Measurements from ENCODE around the gene NES.

NES gene

GRCh38 chr1:156670359-156670758, 6.8 kb downstream of the NES start:
- H2BK5ac ChIP-seq (ENCODE audit: low read depth, low read length, poor library complexity), result no peak overlapping the region
- peaks cover 40% of the 10 kb centered on the region for H3K79me1 ChIP-seq (ENCODE audit: low read length)
- H4K91ac ChIP-seq (ENCODE audit: low read depth, low read length), result peak overlapping the region; percentile 18
- peak overlapping the region; percentile 16 for H3K18ac ChIP-seq (ENCODE audit: low read length)
- H3K27ac ChIP-seq (ENCODE audit: low read depth, low read length), result peak overlapping the region; percentile 93
- H3K27me3 ChIP-seq (ENCODE audit: insufficient read depth, low read length), result no peaks in the 10 kb centered on the region
- peak overlapping the region; percentile 15 for H2AK5ac ChIP-seq (ENCODE audit: low read length)
- peak overlapping the region; percentile 1 for H3K14ac ChIP-seq (ENCODE audit: low read length)
- H3K9me3 ChIP-seq (ENCODE audit: insufficient read depth, low read depth, low read length), result no peaks in the 10 kb centered on the region
- no peak overlapping the region for H2AFZ ChIP-seq (ENCODE audit: insufficient read depth, low read length, poor library complexity)
- H3K4me1 ChIP-seq (ENCODE audit: control insufficient read depth in 1 of 2, insufficient read depth in 2 of 2, low read length in 2 of 2), result peaks cover 60 to 79% of the 10 kb centered on the region in 2 experiments
- no CpG with 5 or more reads among the region's 6 CpGs for WGBS (ENCODE audit: extremely low coverage, insufficient coverage, insufficient read length)
- H3K4me2 ChIP-seq (ENCODE audit: low read length), result no peak overlapping the region
- no peak overlapping the region for H3K23ac ChIP-seq (ENCODE audit: low read length)
- H3K36me3 ChIP-seq (ENCODE audit: control insufficient read depth in 1 of 2, insufficient read depth in 2 of 2, low read length in 2 of 2), result peaks cover 33 to 34% of the 10 kb centered on the region in 2 experiments
- H3K79me2 ChIP-seq (ENCODE audit: control insufficient read depth, insufficient read depth, low read length, poor library complexity), result peaks cover 16% of the 10 kb centered on the region
- H4K8ac ChIP-seq (ENCODE audit: low read depth, low read length), result peak overlapping the region; percentile 5
- no peak overlapping the region for H2BK120ac ChIP-seq (ENCODE audit: insufficient read depth, low read length, poor library complexity)
- no peak for DNase-seq
- H4K12ac ChIP-seq (ENCODE audit: low read depth, low read length), result no peak overlapping the region
- no peak overlapping the region for H3K4ac ChIP-seq (ENCODE audit: low read depth, low read length)
- H3K9ac ChIP-seq (ENCODE audit: low read length), result no peak overlapping the region
- no peak overlapping the region for H2BK12ac ChIP-seq (ENCODE audit: low read length)
- no peak overlapping the region for H3K4me3 ChIP-seq (ENCODE audit: low read depth, low read length)

DNA sequence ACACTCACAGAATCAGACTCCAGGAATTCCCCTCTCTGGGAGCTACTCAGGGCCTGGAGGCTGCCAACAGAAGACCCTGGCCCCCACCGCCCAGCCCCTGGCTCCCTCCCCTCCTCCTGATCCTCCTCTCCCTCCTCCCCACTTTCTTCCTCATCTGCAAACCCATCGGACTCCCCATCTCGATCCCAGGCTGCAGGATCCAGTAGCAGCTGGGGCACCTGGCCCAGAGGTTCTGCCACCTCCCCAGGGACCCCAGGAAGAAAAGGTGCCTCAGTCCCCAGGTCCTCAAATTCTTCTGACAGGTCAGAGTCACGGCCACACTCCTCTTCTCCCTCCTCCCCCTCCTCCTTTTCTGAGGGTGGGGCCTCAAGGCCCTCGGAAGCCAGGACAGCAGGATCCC, 7.4 kb downstream of the NES start:
- Histone ChIP-seq H2BK120ac (ENCODE audit: insufficient read depth, low read length, poor library complexity) (peak overlapping the region; percentile 21), H3K18ac (ENCODE audit: low read length) (no peak overlapping the region), H3K23ac (ENCODE audit: low read length) (no peak overlapping the region), H3K79me1 (ENCODE audit: low read length) (peaks cover 42% of the 10 kb centered on the region), H3K4ac (ENCODE audit: low read depth, low read length) (no peak overlapping the region), H4K91ac (ENCODE audit: low read depth, low read length) (peak overlapping the region; percentile 1), H2AK5ac (ENCODE audit: low read length) (no peak overlapping the region), H3K79me2 (ENCODE audit: control insufficient read depth, insufficient read depth, low read length, poor library complexity) (peaks cover 12% of the 10 kb centered on the region), H3K9me3 (ENCODE audit: insufficient read depth, low read depth, low read length) (no peaks in the 10 kb centered on the region), H4K12ac (ENCODE audit: low read depth, low read length) (no peak overlapping the region), H3K4me1 (ENCODE audit: control insufficient read depth in 1 of 2, insufficient read depth in 2 of 2, low read length in 2 of 2) (peaks cover 59 to 78% of the 10 kb centered on the region in 2 experiments), H3K9ac (ENCODE audit: low read length) (no peak overlapping the region), H3K27ac (ENCODE audit: low read depth, low read length) (peak overlapping the region; percentile 93), H2AFZ (ENCODE audit: insufficient read depth, low read length, poor library complexity) (peak overlapping the region; percentile 18), H3K4me3 (ENCODE audit: low read depth, low read length) (no peak overlapping the region), H3K4me2 (ENCODE audit: low read length) (no peak overlapping the region), H3K36me3 (ENCODE audit: control insufficient read depth in 1 of 2, insufficient read depth in 2 of 2, low read length in 2 of 2) (peaks cover 27 to 28% of the 10 kb centered on the region in 2 experiments), H2BK12ac (ENCODE audit: low read length) (peak overlapping the region; percentile 16), H3K14ac (ENCODE audit: low read length) (peak overlapping the region; percentile 21), H3K27me3 (ENCODE audit: insufficient read depth, low read length) (no peaks in the 10 kb centered on the region), H2BK5ac (ENCODE audit: low read depth, low read length, poor library complexity) (peak overlapping the region; percentile 32), H4K8ac (ENCODE audit: low read depth, low read length) (peak overlapping the region; percentile 5)
- no CpG with 5 or more reads among the region's 5 CpGs for WGBS (ENCODE audit: extremely low coverage, insufficient coverage, insufficient read length)
- no peak for DNase-seq

DNA sequence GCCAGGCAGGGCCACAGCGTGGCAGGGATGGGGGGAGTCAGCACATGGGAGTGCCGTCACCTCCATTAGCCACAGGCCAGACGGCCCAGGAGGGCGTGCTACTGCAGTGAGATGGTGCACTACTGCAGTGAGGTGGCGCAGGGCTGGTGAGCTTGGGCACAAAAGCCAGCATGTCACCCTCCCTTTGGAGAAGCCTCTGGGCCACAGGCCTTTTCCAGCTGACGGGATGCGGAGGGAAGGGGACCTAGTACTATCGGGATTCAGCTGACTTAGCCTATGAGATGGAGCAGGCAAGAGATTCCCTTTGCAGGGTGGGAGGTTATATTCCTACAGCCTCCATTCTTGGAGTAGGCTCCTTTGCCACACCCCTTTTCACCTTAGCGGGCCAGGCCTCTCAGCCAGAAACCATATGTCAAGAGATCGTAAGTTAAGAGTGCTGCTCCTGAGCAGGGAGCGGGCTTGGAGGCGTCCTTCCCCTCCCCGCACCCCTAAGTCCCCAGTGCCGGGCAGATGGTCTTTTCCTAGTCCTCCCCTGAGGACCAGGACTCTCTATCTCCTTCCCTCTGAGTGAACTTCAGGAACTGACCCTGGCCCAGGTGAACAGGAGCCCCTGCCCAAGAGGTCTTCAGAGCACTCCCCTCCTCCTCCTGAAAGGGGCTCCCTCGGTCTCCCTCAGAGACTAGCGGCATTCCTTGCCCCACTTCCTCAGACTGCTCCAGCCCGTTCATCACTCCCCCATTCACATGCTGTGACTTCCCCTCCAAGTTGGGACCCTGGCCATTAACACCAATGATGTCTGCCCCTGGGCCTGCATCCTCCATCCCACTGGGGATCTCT, 8.2 kb downstream of the NES start:
- peak overlapping the region; percentile 93 for H3K27ac ChIP-seq (ENCODE audit: low read depth, low read length)
- H3K23ac ChIP-seq (ENCODE audit: low read length), result no peak overlapping the region
- H3K4me2 ChIP-seq (ENCODE audit: low read length), result peak overlapping the region; percentile 19
- H3K36me3 ChIP-seq (ENCODE audit: control insufficient read depth in 1 of 2, insufficient read depth in 2 of 2, low read length in 2 of 2), result peaks cover 20 to 21% of the 10 kb centered on the region in 2 experiments
- no CpG with 5 or more reads among the region's 17 CpGs for WGBS (ENCODE audit: extremely low coverage, insufficient coverage, insufficient read length)
- no peak for DNase-seq
- H2BK5ac ChIP-seq (ENCODE audit: low read depth, low read length, poor library complexity), result peak overlapping the region; percentile 73
- peaks cover 59 to 78% of the 10 kb centered on the region in 2 experiments for H3K4me1 ChIP-seq (ENCODE audit: control insufficient read depth in 1 of 2, insufficient read depth in 2 of 2, low read length in 2 of 2)
- H3K4me3 ChIP-seq (ENCODE audit: low read depth, low read length), result no peak overlapping the region
- H3K27me3 ChIP-seq (ENCODE audit: insufficient read depth, low read length), result no peaks in the 10 kb centered on the region
- H3K9me3 ChIP-seq (ENCODE audit: insufficient read depth, low read depth, low read length), result no peaks in the 10 kb centered on the region
- no peak overlapping the region for H3K4ac ChIP-seq (ENCODE audit: low read depth, low read length)
- H3K9ac ChIP-seq (ENCODE audit: low read length), result no peak overlapping the region
- H3K79me1 ChIP-seq (ENCODE audit: low read length), result peaks cover 45% of the 10 kb centered on the region
- H3K18ac ChIP-seq (ENCODE audit: low read length), result peak overlapping the region; percentile 43
- H2AFZ ChIP-seq (ENCODE audit: insufficient read depth, low read length, poor library complexity), result peak overlapping the region; percentile 32
- H2AK5ac ChIP-seq (ENCODE audit: low read length), result peak overlapping the region; percentile 19
- H2BK120ac ChIP-seq (ENCODE audit: insufficient read depth, low read length, poor library complexity), result peak overlapping the region; percentile 72
- peak overlapping the region; percentile 58 for H4K91ac ChIP-seq (ENCODE audit: low read depth, low read length)
- H3K14ac ChIP-seq (ENCODE audit: low read length), result peak overlapping the region; percentile 59
- peak overlapping the region; percentile 63 for H2BK12ac ChIP-seq (ENCODE audit: low read length)
- peak overlapping the region; percentile 63 for H4K8ac ChIP-seq (ENCODE audit: low read depth, low read length)
- H4K12ac ChIP-seq (ENCODE audit: low read depth, low read length), result peak overlapping the region; percentile 14
- H3K79me2 ChIP-seq (ENCODE audit: control insufficient read depth, insufficient read depth, low read length, poor library complexity), result peaks cover 8% of the 10 kb centered on the region

- peak overlapping the region; percentile 96 for H4K91ac ChIP-seq (ENCODE audit: low read depth, low read length)
- peak overlapping the region; percentile 53 for H3K4ac ChIP-seq (ENCODE audit: low read depth, low read length)
- no peaks in the 10 kb centered on the region for H3K27me3 ChIP-seq (ENCODE audit: insufficient read depth, low read length)
Measured at GRCh38 chr1:156667968-156668709, 9.1 kb downstream of the NES start.

More at GRCh38 chr1:156667968-156668709, 9.1 kb downstream of the NES start:
- H2BK12ac ChIP-seq (ENCODE audit: low read length), result peak overlapping the region; percentile 72
- H2AFZ ChIP-seq (ENCODE audit: insufficient read depth, low read length, poor library complexity), result no peak overlapping the region
- H3K27ac ChIP-seq (ENCODE audit: low read depth, low read length), result peak overlapping the region; percentile 93
- no CpG with 5 or more reads among the region's 9 CpGs for WGBS (ENCODE audit: extremely low coverage, insufficient coverage, insufficient read length)
- H3K4me1 ChIP-seq (ENCODE audit: control insufficient read depth in 1 of 2, insufficient read depth in 2 of 2, low read length in 2 of 2), result peaks cover 64 to 78% of the 10 kb centered on the region in 2 experiments
- peak overlapping the region; percentile 89 for H2BK5ac ChIP-seq (ENCODE audit: low read depth, low read length, poor library complexity)
- peaks cover 50% of the 10 kb centered on the region for H3K79me1 ChIP-seq (ENCODE audit: low read length)
- peak overlapping the region; percentile 18 for H3K4me2 ChIP-seq (ENCODE audit: low read length)
- no peak for DNase-seq
- no peak overlapping the region for H3K23ac ChIP-seq (ENCODE audit: low read length)
- H3K36me3 ChIP-seq (ENCODE audit: control insufficient read depth in 1 of 2, insufficient read depth in 2 of 2, low read length in 2 of 2), result peaks cover 12% of the 10 kb centered on the region in 2 experiments
- H4K8ac ChIP-seq (ENCODE audit: low read depth, low read length), result peak overlapping the region; percentile 81
- H2BK120ac ChIP-seq (ENCODE audit: insufficient read depth, low read length, poor library complexity), result peak overlapping the region; percentile 92
- no peak overlapping the region for H3K9ac ChIP-seq (ENCODE audit: low read length)
- H4K12ac ChIP-seq (ENCODE audit: low read depth, low read length), result peak overlapping the region; percentile 17
- no peak overlapping the region for H3K4me3 ChIP-seq (ENCODE audit: low read depth, low read length)
- peak overlapping the region; percentile 95 for H3K14ac ChIP-seq (ENCODE audit: low read length)
- peaks cover 7% of the 10 kb centered on the region for H3K79me2 ChIP-seq (ENCODE audit: control insufficient read depth, insufficient read depth, low read length, poor library complexity)
- H3K18ac ChIP-seq (ENCODE audit: low read length), result peak overlapping the region; percentile 97
- peak overlapping the region; percentile 86 for H2AK5ac ChIP-seq (ENCODE audit: low read length)
- H3K9me3 ChIP-seq (ENCODE audit: insufficient read depth, low read depth, low read length), result no peaks in the 10 kb centered on the region
